PC-9 (cell line): Measurements from ENCODE around the gene MADD. TPM values are rescaled to one million over a fixed set of nuclear protein-coding genes. Genes with fewer than 3 reads are reported as not detected.
A peak's percentile ranks its signal among the peaks of the same experiment; 100 is the strongest.

Experiments
- BruUV-seq: library from RNA; stranded (reverse); fragments of 400-500 nt; replicated peaks from 2 replicates; lab custom pipeline; 2021; lab: Mats Ljungman, UMichigan
- CTCF ChIA-PET: fragments of 300-600 bp; sonication (Branson Sonifier 250); formaldehyde crosslinking; loops from one replicate; lab custom pipeline; 2022; ENCODE audit warnings: antibody characterized with exemption; lab: Charles Lee
- POLR2A ChIA-PET: fragments of 300-600 bp; sonication (Branson Sonifier 250); formaldehyde crosslinking; loops from one replicate; lab custom pipeline; 2022; ENCODE audit warnings: antibody characterized with exemption; ENCODE audit not compliant: unreplicated experiment; lab: Charles Lee
- DNase-seq, 2 experiments: peaks; one replicate each; pipeline versions ENCODE4 v3.0.0 to v3.0.0-alpha.2; 2015 to 2022; ENCODE audit warnings: mixed read lengths in 1 of 2
- H2AFZ ChIP-seq: fragments of 200-600 bp; sonication (generic); 2 replicates; pipeline ENCODE4 v1.8.1; 2017; ENCODE audit warnings: antibody characterized with exemption
- H3F3A ChIP-seq: fragments of 200-600 bp; sonication (generic); 2 replicates; pipeline ENCODE4 v1.8.1; 2017; ENCODE audit warnings: antibody characterized with exemption, mild to moderate bottlenecking, low read depth; ENCODE audit not compliant: insufficient read depth
- H3K27ac ChIP-seq: fragments of 200-600 bp; sonication (generic); 2 replicates; pipeline ENCODE4 v1.6.1; 2016; ENCODE audit warnings: mixed run types
- H3K27me3 ChIP-seq: fragments of 200-600 bp; sonication (generic); 2 replicates; pipeline ENCODE4 v1.6.1; 2016; ENCODE audit warnings: low read depth, mixed run types; ENCODE audit not compliant: insufficient read depth
- H3K36me3 ChIP-seq: fragments of 200-600 bp; sonication (generic); 2 replicates; pipeline ENCODE4 v1.6.1; 2016; ENCODE audit warnings: low read depth, mixed run types
- H3K4me1 ChIP-seq: fragments of 200-600 bp; sonication (generic); replicated peaks from 2 replicates; pipeline ENCODE4 v1.6.1; 2016; ENCODE audit warnings: mixed run types; ENCODE audit not compliant: insufficient read depth
- H3K4me2 ChIP-seq: fragments of 200-600 bp; sonication (generic); 2 replicates; pipeline ENCODE4 v1.6.1; 2017; ENCODE audit warnings: mixed run types
- H3K4me3 ChIP-seq: fragments of 200-600 bp; sonication (generic); 2 replicates; pipeline ENCODE4 v1.6.1; 2016; ENCODE audit warnings: mixed run types
- H3K79me2 ChIP-seq: fragments of 200-600 bp; sonication (generic); 2 replicates; pipeline ENCODE4 v1.6.1; 2017; ENCODE audit warnings: low read depth, mixed run types
- H3K9me2 ChIP-seq: fragments of 200-600 bp; sonication (generic); 2 replicates; pipeline ENCODE4 v1.8.1; 2017; ENCODE audit warnings: mild to moderate bottlenecking; ENCODE audit not compliant: insufficient read depth
- H3K9me3 ChIP-seq: fragments of 200-600 bp; sonication (generic); 2 replicates; pipeline ENCODE4 v1.8.1; 2016; ENCODE audit warnings: low read depth; ENCODE audit not compliant: insufficient read depth
- H4K20me1 ChIP-seq: fragments of 200-600 bp; sonication (generic); 2 replicates; pipeline ENCODE4 v1.8.1; 2017; ENCODE audit not compliant: insufficient read depth
- EZH2 ChIP-seq: fragments of 200-600 bp; sonication (generic); IDR thresholded peaks from 2 replicates; pipeline ENCODE4 v1.8.0; 2017; ENCODE audit warnings: antibody characterized with exemption, low read depth
- intact Hi-C: fragments of 100-400 bp; cut with micrococcal nuclease; formaldehyde crosslinking; loops from one replicate; pipeline ENCODE4 v1.10.0; 2022; ENCODE audit not compliant: unreplicated experiment
- total RNA-seq: library from RNA; stranded (reverse); gene quantifications from 2 replicates; pipeline ENCODE4 v1.2.3, GENCODE V29; 2021
- TF ChIP-seq, protein P1 (sequence below): fragments of 200-600 bp; sonication (generic); conservative IDR thresholded peaks from 2 replicates; pipeline ENCODE4 v1.6.1; 2017; ENCODE audit warnings: mixed run types, antibody characterized with exemption, mild to moderate bottlenecking, moderate library complexity

Gene MADD
- total RNA-seq, 1 experiment from 2014 or later = 65.9 TPM

DNA sequence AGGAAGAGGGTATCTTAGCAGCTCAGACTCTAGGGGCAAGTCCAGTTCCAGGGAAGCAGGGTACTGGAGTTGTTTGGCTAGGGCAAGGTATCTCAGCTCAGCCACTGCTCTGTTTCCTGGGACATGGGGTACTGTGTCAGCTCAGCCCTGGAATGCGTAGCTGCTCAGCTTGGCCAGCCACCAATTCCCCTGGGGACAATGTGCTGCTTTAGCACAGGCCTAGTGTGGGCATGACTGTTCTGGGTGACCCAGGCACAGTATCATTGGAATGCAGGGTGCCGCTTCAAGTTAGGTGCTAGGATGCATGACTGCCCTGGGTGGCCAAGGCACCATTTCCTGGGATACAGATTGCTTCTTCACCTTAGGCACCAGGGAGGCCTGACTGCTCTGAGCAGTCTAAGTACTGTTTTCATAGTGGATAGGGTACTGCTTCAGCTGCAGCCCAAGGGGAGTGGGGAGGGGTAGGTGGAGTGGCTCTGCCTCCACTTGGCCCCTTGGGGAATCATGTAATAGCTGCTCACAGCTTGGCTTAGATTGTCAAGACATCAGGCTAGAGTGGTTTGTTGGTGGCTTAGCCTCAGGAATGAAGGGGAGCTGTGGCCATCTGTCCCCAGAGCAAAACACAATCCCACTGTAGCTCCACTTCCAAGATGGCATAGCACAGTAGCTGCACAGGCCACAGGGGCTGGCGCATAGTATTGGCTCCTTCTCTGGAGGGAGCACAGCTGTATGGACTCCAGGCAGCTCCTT lies 36.0 kb downstream of the MADD start:
- ChIA-PET POLR2A (no interaction called here), CTCF (interaction anchor here (0.6 kb wide), 1 partner anchor 17 kb away, joined by 6 read pairs; no protein-coding TSS in a partner anchor)
- Histone ChIP-seq H3K4me3 (no peak overlapping the region), H3K4me1 (no peaks in the 10 kb centered on the region), H3K9me2 (no peaks in the 10 kb centered on the region), H3F3A (no peaks in the 10 kb centered on the region), H3K27me3 (no peaks in the 10 kb centered on the region), H3K36me3 (peaks cover 37% of the 10 kb centered on the region), H3K79me2 (no peaks in the 10 kb centered on the region), H3K27ac (no peak overlapping the region), H4K20me1 (no peaks in the 10 kb centered on the region), H3K9me3 (no peaks in the 10 kb centered on the region), H3K4me2 (no peak overlapping the region), H2AFZ (no peak overlapping the region)
- TF ChIP-seq, protein P1, sequence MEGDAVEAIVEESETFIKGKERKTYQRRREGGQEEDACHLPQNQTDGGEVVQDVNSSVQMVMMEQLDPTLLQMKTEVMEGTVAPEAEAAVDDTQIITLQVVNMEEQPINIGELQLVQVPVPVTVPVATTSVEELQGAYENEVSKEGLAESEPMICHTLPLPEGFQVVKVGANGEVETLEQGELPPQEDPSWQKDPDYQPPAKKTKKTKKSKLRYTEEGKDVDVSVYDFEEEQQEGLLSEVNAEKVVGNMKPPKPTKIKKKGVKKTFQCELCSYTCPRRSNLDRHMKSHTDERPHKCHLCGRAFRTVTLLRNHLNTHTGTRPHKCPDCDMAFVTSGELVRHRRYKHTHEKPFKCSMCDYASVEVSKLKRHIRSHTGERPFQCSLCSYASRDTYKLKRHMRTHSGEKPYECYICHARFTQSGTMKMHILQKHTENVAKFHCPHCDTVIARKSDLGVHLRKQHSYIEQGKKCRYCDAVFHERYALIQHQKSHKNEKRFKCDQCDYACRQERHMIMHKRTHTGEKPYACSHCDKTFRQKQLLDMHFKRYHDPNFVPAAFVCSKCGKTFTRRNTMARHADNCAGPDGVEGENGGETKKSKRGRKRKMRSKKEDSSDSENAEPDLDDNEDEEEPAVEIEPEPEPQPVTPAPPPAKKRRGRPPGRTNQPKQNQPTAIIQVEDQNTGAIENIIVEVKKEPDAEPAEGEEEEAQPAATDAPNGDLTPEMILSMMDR = no peak
- no peak for TF ChIP-seq EZH2
- peak in 1 of 2 experiments; percentile 15 for DNase-seq
- no TSS peak for BruUV-seq
- intact Hi-C loops = no loop called here

- no peak for TF ChIP-seq EZH2
- TF ChIP-seq, protein P1 = no peak
- Histone ChIP-seq H2AFZ (no peak overlapping the region), H3K27me3 (no peaks in the 10 kb centered on the region), H3K4me2 (no peak overlapping the region), H3K36me3 (peaks cover 37% of the 10 kb centered on the region), H3K79me2 (no peaks in the 10 kb centered on the region), H4K20me1 (no peaks in the 10 kb centered on the region), H3F3A (no peaks in the 10 kb centered on the region), H3K4me3 (no peak overlapping the region), H3K9me2 (no peaks in the 10 kb centered on the region), H3K27ac (no peak overlapping the region), H3K9me3 (no peaks in the 10 kb centered on the region), H3K4me1 (no peaks in the 10 kb centered on the region)
- DNase-seq = no peak
- CTCF ChIA-PET = interaction anchor here (0.6 kb wide), 1 partner anchor 17 kb away, joined by 6 read pairs; no protein-coding TSS in a partner anchor
- BruUV-seq = no TSS peak
- intact Hi-C loops = no loop called here
- POLR2A ChIA-PET = no interaction called here
These were observed 36.5 kb downstream of the MADD start for GRCh38 chr11:47306484-47306844.

GRCh38 chr11:47308050-47308823 lies 38.3 kb downstream of the MADD start:
- H2AFZ ChIP-seq = no peak overlapping the region
- CTCF ChIA-PET = interaction anchor here (0.6 kb wide), 1 partner anchor 36 kb away, joined by 3 read pairs; no protein-coding TSS in a partner anchor
- H3K27ac ChIP-seq = no peak overlapping the region
- no peaks in the 10 kb centered on the region for H3K4me1 ChIP-seq
- H3K4me3 ChIP-seq = no peak overlapping the region
- intact Hi-C loops = no loop called here
- TF ChIP-seq, protein P1 = no peak
- TF ChIP-seq EZH2 = no peak
- no TSS peak for BruUV-seq
- POLR2A ChIA-PET = no interaction called here
- H3K27me3 ChIP-seq = no peaks in the 10 kb centered on the region
- peaks cover 32% of the 10 kb centered on the region for H3K36me3 ChIP-seq
- 0 out of 2 replicates have a peak, but pooled peaks cover 7% of the 10 kb centered on the region for H3F3A ChIP-seq
- no peaks in the 10 kb centered on the region for H3K9me2 ChIP-seq
- H3K9me3 ChIP-seq = no peaks in the 10 kb centered on the region
- no peaks in the 10 kb centered on the region for H3K79me2 ChIP-seq
- no peak for DNase-seq
- no peak overlapping the region for H3K4me2 ChIP-seq
- H4K20me1 ChIP-seq = no peaks in the 10 kb centered on the region
